Umbilical cord (tissue), 2 donors: ENCODE results near the gene IL1RAPL2. TPM values are rescaled to one million over a fixed set of nuclear protein-coding genes. Genes with fewer than 3 reads are reported as not detected.
"Not testable (repeated sequence)": the region's sequence is repeated elsewhere in the genome, so short reads cannot be mapped to it uniquely, and the experiment has no call there.

Experiments used
- DNase-seq: peaks from one replicate; pipeline ENCODE4 v3.0.0-alpha.2; 2015; ENCODE audit warnings: low spot score
- total RNA-seq: library from RNA; depleted of rRNA; stranded (reverse); fragments of >200 nt; gene quantifications from one replicate; pipeline ENCODE4 v1.2.3, GENCODE V29; 2014; ENCODE audit warnings: low replicate concordance; ENCODE audit not compliant: insufficient read depth

Gene IL1RAPL2
- total RNA-seq, 1 donor from 2014 or later = 2.2 TPM

GRCh38 chrX:105796877-105797276 is 1230.9 kb downstream of the IL1RAPL2 start:
- not testable (repeated sequence) for DNase-seq

DNA sequence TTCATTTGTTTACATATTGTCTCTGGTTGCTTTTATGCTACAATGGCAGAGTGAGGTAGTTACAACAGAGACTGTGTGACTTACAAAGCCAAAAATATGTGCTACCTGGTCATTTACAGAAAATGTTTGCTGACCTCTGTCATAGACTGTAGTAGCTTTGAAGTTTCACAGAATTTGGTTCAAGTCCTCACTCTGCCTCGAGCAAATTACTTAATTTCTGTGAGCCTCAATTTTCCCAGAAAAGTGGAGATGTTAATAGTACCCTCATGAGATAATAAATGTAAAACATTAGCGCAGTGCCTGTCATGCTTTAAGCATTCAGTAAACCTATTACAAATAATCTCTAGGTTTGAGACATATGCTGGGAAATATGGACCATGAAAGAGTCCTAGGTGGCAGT is 1237.9 kb downstream of the IL1RAPL2 start:
- DNase-seq = no peak

DNA sequence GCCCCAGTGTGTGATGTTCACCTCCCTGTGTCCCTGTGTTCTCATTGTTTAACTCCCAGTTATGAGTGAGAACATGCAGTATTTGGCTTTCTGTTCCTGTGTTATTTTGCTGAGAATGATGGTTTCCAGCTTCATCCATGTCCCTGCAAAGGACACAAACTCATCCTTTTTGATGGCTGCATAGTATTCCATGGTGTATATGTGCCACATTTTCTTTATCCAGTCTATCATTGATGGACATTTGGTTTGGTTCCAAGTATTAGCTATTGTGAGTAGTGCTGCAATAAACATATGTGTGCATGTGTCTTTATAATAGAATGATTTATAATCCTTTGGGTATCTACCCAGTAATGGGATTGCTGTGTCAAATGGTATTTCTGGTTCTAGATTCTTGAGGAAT is 1239.7 kb downstream of the IL1RAPL2 start:
- DNase-seq = not testable (repeated sequence)

DNA sequence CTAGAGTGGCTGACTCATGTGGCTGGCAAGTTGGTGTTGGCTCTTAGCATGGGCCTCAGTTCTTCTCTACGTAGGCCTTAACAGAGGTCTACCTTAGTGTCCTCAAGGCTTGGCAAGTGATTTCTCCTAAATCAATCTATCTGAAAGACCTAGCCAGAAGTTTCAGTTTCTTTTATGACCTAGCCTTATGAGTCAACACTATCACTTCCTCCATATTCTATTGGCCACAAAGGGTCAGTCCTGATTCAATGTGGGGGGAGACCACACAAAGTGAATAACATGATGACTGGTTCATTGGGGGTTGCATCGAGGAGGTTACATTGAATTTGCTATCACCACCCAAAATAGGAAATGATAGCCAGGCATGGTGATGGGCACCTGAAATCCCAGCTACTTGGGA is 1250.5 kb downstream of the IL1RAPL2 start:
- DNase-seq = no peak
